Measurements from ENCODE around the gene STAT1.
"Not testable (repeated sequence)": the region's sequence is repeated elsewhere in the genome, so short reads cannot be mapped to it uniquely, and the experiment has no call there.

Gene STAT1

DNA sequence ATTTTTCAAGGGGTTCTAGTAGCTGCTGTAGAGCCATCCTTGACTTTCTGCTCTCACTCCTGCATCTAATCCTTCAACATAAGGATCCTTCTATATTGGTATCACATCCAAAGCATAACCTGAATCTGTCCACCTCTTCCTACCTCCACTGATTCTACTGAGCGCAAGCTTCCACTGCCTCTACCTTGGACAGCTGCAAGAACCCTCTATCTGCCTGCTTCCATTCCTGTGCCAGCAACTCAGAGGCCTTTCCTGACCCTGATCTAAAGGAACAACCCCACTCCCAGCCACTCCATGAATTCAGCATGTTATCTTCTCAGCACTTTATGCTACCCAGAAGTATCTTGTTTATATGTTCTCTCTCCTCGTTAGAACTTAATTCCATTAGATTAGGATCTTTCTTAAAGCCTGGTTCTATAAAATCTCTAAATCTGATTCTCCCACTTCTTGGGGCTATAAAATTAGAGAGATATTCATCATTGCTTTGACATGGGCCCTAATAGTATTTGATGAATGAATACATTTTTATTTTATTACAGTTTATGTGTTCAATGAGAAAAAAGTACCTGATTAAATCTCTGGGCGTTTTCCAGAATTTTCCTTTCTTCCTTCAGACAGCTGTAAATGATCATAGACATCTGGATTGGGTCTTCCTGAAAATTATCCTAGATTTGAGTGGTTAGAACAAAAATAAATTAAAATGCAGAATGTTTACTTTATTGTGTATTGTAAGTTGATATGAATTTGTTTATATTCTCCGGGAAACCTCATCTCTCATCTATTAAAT lies 6.8 kb downstream of the STAT1 start:
- no peak for DNase-seq (ENCODE audit: low spot score)

DNA sequence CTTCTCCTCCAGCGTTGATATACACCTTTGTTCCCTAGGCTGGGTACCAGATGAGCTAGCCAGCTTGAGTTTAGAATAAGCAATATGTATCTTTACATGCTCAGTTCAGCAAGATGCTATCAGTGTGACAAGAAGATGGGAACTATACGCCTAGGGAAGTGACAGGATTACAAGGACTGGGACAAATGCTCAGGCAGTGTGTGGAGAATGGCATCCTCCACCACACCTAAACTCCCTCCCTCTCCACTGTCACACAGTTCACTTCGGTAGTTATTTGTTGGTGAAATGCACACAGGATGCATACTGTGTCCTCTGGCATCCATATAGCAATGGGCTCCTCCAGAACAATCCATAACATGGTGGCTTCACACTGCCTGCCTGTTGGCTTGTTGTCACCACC lies 7.7 kb downstream of the STAT1 start:
- DNase-seq (ENCODE audit: low spot score), result no peak

DNA sequence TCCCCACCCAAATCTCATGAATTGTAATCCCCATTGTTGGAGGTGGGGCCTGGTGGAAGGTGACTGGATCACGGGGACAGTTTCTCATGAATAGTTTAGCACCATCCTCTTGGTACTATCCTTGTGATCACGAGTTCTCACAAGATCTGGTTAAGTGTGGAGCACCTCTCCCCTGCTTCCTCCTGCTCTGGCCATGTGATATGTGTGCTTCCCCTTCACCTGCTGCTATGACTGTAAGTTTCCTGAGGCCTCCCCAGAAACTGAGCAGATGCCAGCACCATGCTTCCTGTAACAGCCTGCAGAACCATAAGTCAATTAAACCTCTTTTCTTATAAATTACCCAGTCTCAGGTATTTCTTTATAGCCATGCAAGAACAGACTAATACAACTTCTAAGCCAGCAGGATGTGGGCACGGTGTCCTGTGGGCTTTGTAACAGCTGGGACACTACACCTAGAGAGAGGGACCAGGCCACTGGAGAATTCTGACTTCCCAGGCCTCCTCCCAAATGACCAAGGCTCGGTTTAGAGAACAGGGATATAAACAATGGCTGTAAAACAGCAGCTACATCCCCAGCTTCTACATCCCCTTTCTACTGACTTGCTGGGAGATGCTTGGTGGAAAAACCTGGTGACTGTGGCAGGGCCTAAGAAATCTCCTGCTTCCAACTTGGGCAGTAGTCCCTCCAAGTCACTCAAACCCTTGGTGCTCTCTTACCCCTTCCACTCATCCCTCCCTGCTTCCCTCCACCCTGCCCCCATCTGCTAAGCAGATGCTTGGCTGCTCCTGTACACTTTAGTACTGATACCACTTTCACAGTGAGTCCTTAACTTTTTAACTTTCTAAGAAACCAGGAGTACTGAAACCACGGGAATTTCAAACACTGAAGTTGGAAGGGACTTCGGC lies 10.3 kb downstream of the STAT1 start:
- DNase-seq (ENCODE audit: low spot score), result no peak

DNA sequence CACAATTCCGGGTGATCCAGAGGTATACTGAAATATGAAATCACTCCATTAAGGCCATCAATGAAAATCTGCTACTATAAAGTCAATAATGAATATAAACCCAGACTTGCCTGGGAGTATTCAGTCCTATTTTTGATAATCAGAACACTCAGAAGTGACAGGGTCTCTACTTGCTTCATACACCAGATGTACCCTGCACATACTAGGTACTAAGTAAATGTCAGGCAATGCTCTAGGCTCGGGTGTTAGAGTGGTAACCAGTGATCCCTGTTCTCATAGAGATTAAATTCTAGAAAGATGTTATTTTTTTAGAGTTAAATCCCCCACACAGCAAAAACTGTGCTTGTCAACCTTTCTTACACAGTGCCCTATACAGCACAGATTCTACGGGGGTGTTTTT lies 12.3 kb downstream of the STAT1 start:
- no peak for DNase-seq (ENCODE audit: low spot score)

DNA sequence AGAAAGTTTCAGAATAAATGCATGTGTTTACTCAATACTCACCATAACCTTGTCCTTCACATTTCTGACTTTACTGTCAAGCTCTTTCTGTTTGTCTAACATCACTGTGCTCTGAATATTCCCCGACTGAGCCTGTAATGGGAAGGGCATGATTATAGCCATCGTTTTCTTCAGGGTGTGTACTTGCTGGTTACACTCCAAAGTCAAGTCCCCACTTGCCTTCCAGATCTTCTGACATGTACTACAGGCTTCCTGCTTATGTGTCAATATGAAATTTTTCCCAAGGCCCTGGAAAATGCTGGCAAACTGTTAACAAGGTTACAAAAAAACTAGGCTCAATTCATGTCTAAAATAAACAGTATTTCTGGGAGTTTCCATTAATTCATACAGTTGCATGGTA lies 12.9 kb downstream of the STAT1 start:
- DNase-seq (ENCODE audit: low spot score), result no peak

DNA sequence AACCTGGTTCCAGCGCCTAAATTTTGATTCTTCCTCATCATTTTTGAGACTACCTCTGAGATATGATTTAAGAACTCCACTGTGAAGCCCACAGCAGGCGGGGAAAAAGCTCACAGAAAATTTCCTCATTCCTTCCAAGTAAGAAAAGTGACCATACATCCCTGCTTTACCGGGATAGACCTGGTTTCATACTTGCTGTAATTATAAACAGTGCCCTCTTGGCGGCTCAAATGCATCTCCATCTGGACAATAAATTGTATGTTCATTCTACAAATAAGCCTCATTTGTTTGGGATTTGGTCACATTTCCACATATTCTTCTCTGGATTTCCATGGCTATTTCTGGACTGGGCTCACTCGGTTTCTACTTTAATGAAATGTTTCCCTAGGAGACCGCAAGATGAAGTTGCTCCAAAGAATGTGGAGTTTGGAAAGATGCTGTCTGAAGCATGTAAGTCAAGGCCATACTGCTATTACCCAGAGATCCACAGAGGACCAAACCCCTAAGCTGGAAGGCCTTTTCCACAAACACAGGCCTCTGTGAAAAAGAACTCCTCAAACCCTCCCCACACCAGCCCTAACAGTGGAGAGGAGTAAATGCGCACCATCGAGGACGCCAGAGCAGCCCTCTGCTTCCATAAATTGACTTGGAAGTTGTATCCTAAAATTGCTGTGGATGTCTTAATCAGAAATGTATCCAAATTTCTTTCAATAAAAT lies 13.9 kb downstream of the STAT1 start:
- no peak for DNase-seq (ENCODE audit: low spot score)

DNA sequence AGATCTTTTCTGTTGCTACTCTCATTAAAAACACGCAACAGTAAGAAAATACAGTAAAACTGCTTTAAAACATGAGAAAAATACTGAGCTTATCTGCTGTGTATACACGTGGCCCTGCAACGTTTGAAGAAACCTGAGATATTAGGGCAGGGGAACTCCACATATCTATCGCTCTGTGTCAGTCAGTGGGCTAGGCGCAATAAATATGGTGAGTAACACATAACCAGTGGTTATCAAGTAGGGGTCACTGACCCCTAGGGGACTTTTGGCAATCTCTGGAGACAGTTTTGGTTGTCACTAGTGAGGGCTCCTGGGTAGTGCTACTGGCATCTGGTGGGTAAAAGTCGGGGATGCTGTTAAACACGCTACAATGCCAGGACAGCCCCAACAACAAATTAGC lies 14.9 kb downstream of the STAT1 start:
- no peak for DNase-seq (ENCODE audit: low spot score)

DNA sequence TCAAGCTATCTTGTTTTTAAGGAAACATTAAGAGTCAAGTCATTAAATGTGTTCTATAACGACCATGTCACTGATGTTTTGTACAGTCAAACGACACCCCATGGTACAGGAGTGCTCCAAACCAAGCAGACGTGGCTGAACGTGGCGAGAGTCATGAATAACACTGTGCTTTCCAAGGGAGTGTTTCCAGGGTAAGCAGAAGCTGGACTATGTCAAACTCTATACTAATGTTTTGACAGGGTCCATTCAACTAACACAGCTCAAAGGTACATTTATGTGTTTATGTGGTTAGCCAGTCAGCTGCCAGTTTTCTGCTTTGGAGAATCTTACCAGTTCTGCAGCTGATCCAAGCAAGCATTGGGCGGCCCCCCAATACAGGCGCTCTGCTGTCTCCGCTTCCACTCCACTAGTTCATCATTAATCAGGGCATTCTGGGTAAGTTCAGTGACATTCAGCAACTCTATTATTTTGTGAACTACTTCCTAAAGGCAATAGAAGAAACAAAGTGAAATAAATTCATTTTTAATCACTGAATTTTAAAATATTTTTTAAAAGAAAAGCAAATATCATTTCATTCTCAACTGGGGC lies 16.4 kb downstream of the STAT1 start:
- DNase-seq (ENCODE audit: low spot score), result no peak

DNA sequence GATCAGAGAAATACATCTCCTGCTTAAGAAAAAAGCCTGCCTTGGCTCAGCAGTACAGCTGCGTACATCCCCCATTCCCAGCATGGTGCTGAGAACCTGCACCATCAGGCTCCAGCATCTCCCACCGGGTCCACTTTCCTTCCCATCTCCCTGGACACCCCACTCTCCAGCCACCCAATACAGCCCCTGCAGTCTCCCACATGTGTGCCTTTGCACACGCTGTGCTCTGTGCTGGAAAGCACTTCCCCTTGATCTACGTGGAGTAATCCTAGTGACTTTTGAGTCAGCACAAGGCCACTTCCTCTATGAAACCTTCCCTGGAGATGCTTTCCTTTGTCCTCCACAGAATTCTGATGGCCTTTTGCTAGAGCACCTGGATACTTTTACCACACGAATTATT lies 17.0 kb downstream of the STAT1 start:
- DNase-seq (ENCODE audit: low spot score), result no peak

DNA sequence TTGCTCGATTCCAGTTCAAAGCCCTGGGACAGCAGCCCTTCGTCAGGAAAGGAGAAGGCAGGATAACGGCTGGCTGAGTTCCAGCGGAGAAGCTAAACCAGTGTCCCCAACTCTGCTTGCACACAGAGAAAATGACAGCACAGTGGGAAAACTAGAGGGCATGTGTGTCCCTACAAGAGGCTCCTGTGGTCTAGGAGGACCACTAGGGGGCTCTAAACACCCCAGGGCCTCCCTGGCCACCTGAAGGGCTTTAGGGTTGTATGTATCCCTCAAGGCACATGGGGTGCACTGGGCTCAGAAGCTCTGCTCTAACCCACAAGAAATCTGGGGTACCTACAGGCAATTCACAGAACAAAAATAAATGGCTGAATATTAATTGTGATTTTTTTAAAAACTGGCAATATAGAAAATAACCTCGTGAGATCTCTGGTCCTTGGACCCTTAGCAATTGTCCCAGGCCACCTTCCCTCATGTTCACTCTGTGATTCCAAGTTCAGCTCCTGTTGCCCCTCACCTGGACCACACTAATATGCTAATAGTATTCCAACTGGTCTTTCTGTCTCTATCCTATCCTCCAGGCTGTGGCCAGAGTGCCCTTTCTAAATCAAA lies 17.5 kb downstream of the STAT1 start:
- peak; percentile 60 for DNase-seq (ENCODE audit: low spot score)

DNA sequence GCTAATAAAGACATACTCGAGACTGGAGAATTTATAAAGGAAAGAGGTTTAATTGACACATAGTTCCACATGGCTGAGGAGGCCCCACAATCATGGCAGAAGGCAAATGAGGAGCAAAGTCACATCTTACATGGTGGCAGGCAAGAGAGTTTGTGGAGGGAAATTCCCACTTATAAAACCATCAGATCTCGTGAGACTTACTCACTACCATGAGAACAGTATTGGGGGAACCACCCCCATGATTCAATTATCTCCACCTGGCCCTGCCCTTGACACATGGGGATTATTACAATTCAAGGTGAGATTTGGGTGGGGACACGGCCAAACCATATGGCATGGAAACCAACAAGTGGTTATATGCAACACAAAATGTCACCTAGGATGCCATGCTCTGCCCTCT lies 18.7 kb downstream of the STAT1 start:
- not testable (repeated sequence) for DNase-seq (ENCODE audit: low spot score)

DNA sequence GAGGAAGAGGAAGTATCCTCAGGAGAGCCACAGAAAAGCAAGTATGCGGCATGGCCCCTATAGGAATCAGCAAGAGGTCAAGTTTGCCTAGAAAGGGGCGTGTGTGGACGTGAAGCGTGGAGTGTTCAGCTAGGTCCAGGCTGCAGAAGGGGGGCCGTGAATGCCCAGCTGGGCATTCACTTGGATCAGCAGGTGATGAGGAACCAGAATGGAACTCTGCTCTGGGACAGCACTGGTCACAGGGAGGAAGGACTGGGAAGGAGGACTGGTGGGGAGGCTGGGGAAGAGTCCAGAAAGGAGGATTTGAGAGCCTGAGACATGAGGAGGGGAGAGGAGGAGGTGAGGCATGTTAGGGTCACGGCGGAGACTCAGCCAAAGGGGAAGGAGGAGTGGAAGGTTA lies 19.8 kb downstream of the STAT1 start:
- DNase-seq (ENCODE audit: low spot score), result no peak

DNA sequence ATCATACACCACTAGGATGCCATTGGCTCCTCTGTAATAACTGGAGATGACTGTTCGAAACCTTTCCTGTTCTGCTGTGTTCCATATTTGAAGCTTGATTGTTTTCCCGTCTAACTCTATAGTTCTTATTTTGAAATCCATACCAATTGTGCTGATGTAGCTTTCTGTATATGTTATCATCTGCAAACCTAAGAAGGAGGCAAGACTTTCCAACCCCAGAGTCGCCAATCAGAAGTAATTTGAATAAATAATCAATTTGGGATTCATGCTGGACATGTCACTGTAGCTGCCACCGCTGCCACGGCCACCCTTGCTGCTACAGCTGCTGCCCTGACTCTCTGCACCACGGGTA lies 20.7 kb downstream of the STAT1 start:
- no peak for DNase-seq (ENCODE audit: low spot score)

DNA sequence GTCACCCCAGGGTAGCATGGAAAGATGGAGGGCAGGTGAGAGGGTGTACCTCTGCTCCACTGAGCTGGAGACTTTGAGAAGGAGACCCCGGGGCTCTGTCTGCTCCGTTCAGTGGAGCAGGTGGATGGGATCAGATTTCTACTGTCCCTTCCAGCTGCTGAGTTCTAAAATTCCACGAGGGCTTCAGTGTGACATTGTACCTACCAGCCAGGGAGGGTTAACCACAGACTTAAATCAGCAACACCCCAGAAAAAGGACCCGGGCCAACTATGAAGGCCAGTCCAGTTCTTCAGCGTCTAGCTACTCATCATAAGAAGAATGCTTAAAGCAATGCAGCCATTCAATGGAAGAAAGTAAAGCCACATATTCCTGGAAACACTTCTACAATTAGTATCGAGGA lies 23.8 kb downstream of the STAT1 start:
- no peak for DNase-seq (ENCODE audit: low spot score)

DNA sequence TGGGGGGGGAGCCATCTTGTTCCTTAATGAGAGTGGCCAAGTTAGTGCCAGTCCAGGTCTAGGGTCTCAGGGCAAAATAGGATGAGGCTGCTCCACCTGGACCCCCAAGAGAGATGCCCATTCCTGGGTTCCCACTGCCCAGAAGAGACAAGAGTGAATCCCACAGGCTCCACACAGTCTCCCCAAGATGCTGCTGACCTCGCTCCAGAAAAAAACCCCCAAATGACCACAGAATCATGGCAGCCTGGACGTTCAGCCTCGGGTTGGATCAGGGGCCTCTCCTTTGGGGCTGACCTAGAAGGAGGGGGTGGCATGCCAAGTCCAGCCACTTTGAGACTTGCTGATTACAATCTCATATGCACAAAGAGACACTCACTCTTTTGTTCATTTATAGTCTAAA lies 25.1 kb downstream of the STAT1 start:
- DNase-seq (ENCODE audit: low spot score), result no peak

DNA sequence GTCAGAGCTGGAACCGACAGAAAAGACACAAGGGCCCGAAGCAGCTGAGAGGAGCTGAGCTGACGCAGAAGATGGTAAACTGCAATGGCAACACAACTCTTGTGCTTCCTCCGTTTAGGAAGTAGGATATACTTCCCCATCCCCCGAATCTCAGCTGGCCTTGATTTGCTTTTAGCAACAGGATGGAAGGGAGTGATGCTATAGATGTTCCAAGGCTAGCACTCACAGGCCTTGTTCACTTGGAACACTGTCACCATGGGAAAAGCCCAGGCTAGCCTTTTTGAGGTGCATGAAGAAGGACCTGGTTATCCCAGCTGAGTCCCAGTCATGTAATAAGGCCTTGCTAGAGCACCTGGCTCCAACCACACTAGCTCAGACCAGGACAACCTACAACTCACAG lies 26.0 kb downstream of the STAT1 start:
- no peak for DNase-seq (ENCODE audit: low spot score)

DNA sequence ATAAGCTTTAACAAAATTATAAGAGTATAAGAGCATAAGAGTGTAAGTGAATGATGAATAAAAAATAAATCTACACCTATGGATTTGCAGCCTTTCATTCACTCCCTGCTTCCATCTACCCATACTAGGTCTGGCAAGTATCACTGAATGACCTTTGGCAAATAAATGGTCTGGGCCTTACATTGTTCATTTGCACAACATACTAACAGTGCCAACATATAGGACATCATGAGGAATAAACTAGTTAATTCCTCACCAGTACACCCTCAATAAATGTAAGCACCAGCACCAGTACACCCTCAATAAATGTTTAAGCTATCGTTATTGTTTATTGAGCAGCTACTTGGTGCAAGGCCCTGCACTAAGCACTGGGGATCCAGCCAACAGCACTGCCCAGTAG lies 26.9 kb downstream of the STAT1 start:
- DNase-seq (ENCODE audit: low spot score), result no peak

DNA sequence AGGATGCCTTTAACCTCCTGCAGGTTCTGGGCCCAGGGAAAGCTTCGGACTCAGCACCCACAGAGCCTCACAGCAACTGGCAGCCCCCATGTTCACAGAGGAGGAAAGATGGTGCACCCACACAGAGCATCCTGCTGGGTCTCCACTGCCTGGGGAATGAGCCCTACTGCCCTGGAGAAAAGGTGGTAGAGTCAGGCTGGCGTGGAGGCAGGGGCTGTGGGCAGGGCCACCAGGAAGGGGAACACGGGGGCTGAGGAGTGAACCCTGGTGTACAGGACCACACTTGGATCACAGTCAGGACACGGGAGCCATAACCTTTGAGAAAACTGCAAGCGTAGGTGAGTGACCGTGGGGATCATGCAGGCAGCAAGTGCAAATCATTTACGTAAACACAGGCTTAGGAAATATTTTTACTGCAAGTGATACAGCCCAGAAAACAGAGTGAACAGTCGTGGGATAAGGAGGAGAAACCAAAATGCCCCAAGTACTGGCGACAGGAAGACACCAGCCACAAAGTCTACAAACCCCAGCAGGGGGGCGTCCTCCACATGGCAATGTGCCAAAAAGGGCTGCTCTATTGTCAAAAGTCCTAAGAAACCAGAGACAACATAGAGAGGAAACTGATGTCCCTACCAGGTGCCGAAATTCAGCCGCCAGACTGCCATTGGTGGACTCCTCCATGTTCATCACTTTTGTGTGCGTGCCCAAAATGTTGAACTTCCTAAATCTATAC lies 27.6 kb downstream of the STAT1 start:
- DNase-seq (ENCODE audit: low spot score), result no peak

DNA sequence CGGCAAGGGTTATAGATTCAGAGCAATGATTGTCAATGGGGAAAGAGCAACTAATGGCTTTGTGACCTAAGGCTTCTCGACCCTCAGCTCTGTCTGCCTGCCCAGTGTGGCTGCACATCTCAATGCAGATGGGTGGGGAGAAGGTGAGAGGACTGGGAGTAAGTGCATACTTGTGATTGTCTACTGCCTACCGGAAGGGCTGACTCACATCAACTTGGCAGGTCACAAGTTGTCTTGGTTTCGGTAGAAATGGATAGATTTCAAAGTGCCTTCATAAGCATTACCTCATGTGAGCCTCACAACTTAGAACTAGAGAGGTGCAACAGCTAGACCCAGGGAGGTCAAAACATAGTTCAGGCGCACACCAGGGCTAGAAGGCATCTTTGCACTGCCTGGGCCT lies 29.4 kb downstream of the STAT1 start:
- no peak for DNase-seq (ENCODE audit: low spot score)

DNA sequence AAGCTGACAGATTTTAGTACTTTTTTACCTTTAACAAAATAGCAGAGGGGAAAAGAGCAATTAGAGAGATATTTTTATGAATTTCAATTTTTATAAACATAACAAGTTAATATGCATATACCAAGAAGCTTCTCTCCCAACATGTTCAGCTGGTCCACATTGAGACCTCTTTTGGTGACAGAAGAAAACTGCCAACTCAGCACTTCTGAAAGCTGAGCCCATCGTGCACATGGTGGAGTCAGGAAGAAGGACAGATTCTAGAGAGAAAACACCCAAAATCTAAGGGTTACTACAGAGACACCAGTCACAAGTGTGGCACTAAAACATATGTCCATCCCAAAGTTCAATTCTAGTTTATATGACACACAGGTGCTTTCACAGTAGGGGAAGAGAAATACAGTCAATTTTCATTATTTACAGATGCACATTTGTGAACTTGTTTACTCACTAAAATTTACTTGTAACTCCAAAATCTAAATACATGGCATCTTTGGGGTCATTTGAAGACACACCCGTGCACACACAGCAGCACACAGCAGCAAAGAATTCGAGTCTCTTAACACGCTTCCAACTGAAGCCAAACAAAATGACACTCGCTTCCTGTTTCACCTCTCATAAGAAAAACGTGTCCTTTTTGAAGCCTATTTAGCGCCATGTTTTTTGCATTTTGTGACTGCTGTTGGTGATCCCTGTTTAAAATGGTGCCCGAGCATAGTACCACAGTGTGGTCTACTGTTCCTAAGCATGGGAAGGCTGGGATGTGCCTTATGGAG lies 31.5 kb downstream of the STAT1 start:
- DNase-seq (ENCODE audit: low spot score), result no peak

DNA sequence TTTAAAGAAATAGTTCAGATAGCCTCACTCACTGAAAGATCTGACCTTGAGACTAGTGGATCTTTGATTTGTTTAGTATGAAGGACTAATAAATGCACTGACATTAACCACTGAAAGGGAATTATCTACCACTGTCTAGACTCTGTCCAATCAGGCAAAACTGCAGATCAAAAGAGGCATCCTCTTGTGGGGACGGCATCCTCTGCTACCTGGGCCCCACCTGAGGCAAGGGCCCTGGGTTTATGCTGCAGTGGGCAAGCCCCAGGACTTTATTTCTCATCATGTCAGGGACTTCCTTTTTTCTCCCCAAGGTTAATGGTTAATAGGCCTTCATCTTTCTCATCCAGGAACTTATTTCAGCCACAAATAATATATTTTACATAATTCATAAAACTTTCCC lies 32.2 kb downstream of the STAT1 start:
- DNase-seq (ENCODE audit: low spot score), result no peak

Data from ecto neural progenitor cell (in vitro differentiated cells).